Measurements from ENCODE around the gene RXYLT1. TPM values are rescaled to one million over a fixed set of nuclear protein-coding genes. Genes with fewer than 3 reads are reported as not detected.

RXYLT1 gene
- total RNA-seq, 1 donor from 2014 or later, result 18.6 TPM

- no peak for TF ChIP-seq CTCF (IDR thresholded peaks at IDR 0.05)
- no peaks in the 10 kb centered on the region for H3K36me3 Mint-ChIP-seq (ENCODE audit: unreplicated experiment)
- no peak overlapping the region for H3K4me3 Mint-ChIP-seq (ENCODE audit: unreplicated experiment)
- DNase-seq (ENCODE audit: extremely low spot score, unreplicated experiment), result no peak
- H3K27ac Mint-ChIP-seq (ENCODE audit: unreplicated experiment), result no peak overlapping the region
- H3K4me1 Mint-ChIP-seq (ENCODE audit: unreplicated experiment), result peaks cover 7% of the 10 kb centered on the region
- no peaks in the 10 kb centered on the region for H3K9me3 Mint-ChIP-seq (ENCODE audit: unreplicated experiment)
- peaks cover 2% of the 10 kb centered on the region for H3K27me3 Mint-ChIP-seq (ENCODE audit: unreplicated experiment)
Measured at GRCh38 chr12:63747553-63747952, 32.2 kb upstream of the RXYLT1 start.

- H3K27me3 Mint-ChIP-seq (ENCODE audit: unreplicated experiment), result peaks cover 12% of the 10 kb centered on the region
Measured at GRCh38 chr12:63752283-63752682, 27.4 kb upstream of the RXYLT1 start.

DNA sequence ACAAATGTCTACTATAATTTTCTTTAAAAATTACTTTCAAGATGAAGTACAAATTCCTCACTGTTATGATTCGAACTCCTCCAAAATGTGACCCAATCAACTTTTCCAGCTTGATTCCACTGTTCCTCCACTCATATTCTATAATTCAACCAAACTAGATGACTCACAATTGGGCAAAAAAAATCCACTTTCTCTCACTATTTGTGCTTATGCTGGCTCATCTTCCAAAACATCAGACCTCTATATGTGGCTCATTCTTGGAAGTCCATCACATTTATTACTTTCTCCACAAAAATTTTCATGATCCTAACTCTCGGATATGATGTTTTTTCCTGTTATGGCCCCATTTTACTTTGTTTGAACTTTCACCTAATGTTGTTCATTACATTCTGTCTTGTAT, 26.9 kb upstream of the RXYLT1 start:
- no peak for DNase-seq (ENCODE audit: extremely low spot score, unreplicated experiment)
- peaks cover 12% of the 10 kb centered on the region for H3K27me3 Mint-ChIP-seq (ENCODE audit: unreplicated experiment)
- H3K9me3 Mint-ChIP-seq (ENCODE audit: unreplicated experiment), result no peaks in the 10 kb centered on the region
- no peak overlapping the region for H3K27ac Mint-ChIP-seq (ENCODE audit: unreplicated experiment)
- no peak overlapping the region for H3K4me3 Mint-ChIP-seq (ENCODE audit: unreplicated experiment)
- H3K36me3 Mint-ChIP-seq (ENCODE audit: unreplicated experiment), result no peaks in the 10 kb centered on the region
- no peaks in the 10 kb centered on the region for H3K4me1 Mint-ChIP-seq (ENCODE audit: unreplicated experiment)
- no peak for TF ChIP-seq CTCF (IDR thresholded peaks at IDR 0.05)

More at GRCh38 chr12:63752283-63752682, 27.4 kb upstream of the RXYLT1 start:
- H3K4me1 Mint-ChIP-seq (ENCODE audit: unreplicated experiment), result no peaks in the 10 kb centered on the region
- H3K4me3 Mint-ChIP-seq (ENCODE audit: unreplicated experiment), result no peak overlapping the region
- H3K27ac Mint-ChIP-seq (ENCODE audit: unreplicated experiment), result no peak overlapping the region
- no peaks in the 10 kb centered on the region for H3K36me3 Mint-ChIP-seq (ENCODE audit: unreplicated experiment)
- H3K9me3 Mint-ChIP-seq (ENCODE audit: unreplicated experiment), result no peaks in the 10 kb centered on the region
- no peak for TF ChIP-seq CTCF (IDR thresholded peaks at IDR 0.05)
- DNase-seq (ENCODE audit: extremely low spot score, unreplicated experiment), result no peak

DNA sequence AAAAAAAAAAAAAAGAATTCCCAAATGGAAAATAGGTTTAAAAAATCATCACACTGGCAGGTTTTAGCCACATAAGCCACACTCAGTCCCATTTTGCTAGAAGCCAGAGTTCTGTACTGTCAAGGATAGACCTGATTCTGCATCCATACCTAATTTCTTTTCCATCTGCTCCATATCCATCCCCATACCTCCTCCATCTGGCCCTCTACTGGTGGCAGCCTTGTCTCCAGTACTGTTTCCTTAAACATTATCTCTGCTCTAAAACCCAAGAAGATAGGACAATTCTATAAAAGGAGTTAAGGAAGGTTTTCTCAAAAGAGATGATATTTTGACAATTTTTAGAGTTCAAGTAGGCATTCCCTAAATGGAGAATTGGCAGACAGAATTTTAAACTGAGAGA, 26.0 kb upstream of the RXYLT1 start:
- Mint-ChIP-seq H3K4me1 (ENCODE audit: unreplicated experiment) (no peaks in the 10 kb centered on the region), H3K27ac (ENCODE audit: unreplicated experiment) (no peak overlapping the region), H3K9me3 (ENCODE audit: unreplicated experiment) (no peaks in the 10 kb centered on the region), H3K27me3 (ENCODE audit: unreplicated experiment) (peaks cover 12% of the 10 kb centered on the region), H3K36me3 (ENCODE audit: unreplicated experiment) (no peaks in the 10 kb centered on the region), H3K4me3 (ENCODE audit: unreplicated experiment) (no peak overlapping the region)
- no peak for DNase-seq (ENCODE audit: extremely low spot score, unreplicated experiment)
- no peak for TF ChIP-seq CTCF (IDR thresholded peaks at IDR 0.05)

- no peaks in the 10 kb centered on the region for H3K4me1 Mint-ChIP-seq (ENCODE audit: unreplicated experiment)
Measured at GRCh38 chr12:63764481-63764880, 15.2 kb upstream of the RXYLT1 start.

More at GRCh38 chr12:63764481-63764880, 15.2 kb upstream of the RXYLT1 start:
- no peak for DNase-seq (ENCODE audit: extremely low spot score, unreplicated experiment)
- no peaks in the 10 kb centered on the region for H3K9me3 Mint-ChIP-seq (ENCODE audit: unreplicated experiment)
- no peak overlapping the region for H3K27ac Mint-ChIP-seq (ENCODE audit: unreplicated experiment)
- H3K4me3 Mint-ChIP-seq (ENCODE audit: unreplicated experiment), result no peak overlapping the region
- no peaks in the 10 kb centered on the region for H3K36me3 Mint-ChIP-seq (ENCODE audit: unreplicated experiment)
- no peak for TF ChIP-seq CTCF (IDR thresholded peaks at IDR 0.05)
- peaks cover 16% of the 10 kb centered on the region for H3K27me3 Mint-ChIP-seq (ENCODE audit: unreplicated experiment)
